Adrenal gland (tissue), 5 donors: Measurements from ENCODE around the gene RABGAP1L.

Source experiments
- CTCF ChIP-seq, 6 experiments: fragments of 450-650 bp in 4 of 6; fragments of 200-600 bp in 2 of 6; sonication (generic) in 1 of 6; IDR thresholded peaks; 1 replicate in 5 of 6; 2 replicates in 1 of 6; pipeline versions ENCODE4 v1.5.1 to v1.8.0; 2016 to 2021; ENCODE audit warnings: antibody characterized with exemption in 6 of 6, mild to moderate bottlenecking in 2 of 6, moderate library complexity in 1 of 6
- POLR2A ChIP-seq, 2 donors: fragments of 450-650 bp; IDR thresholded peaks; one replicate each; pipeline ENCODE4 v1.6.1; 2017; ENCODE audit warnings: antibody characterized with exemption in 2 of 2, mild to moderate bottlenecking in 2 of 2, moderate library complexity in 1 of 2
- donor health status: DM: no; HTN: no; CAD: no.

DNA sequence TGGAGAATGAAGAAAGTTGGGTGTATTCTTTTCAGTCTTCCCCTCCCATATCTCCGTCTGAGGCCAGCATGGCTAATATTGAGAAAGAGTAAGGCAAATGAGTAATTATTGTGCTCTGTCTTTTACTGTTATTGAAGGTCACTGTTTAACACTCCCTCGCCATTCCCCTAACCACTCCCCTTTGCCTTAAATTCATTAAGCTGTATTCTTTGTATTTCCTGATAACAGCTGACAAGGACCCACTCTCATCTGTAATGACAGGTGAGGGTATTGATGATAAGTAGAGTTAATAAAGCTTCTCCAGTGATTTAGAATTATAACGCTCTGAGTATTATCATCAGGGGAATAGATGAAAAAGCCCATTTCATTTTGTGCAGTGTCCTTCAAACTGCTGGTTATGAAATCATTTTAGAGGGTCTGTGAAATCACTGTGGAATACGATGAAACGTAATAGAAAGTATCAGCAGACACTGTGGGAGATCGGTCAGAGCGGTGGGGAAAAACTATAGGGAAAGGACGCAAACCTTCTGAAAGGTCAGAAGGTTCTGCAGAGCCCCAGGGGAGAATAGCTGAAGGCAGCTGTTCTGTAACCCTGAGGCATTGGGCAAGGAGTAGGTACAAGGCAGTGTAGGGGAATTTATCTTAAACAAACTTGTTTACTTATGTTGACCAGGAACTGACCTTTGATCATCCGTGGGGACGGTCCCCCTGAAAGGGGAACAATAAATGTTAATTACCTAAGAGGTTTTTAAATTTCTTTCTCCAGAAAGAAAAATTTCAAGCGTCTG, 794.2 kb downstream of the RABGAP1L start:
- TF ChIP-seq CTCF (IDR thresholded peaks at IDR 0.05) (no peak), POLR2A (IDR thresholded peaks at IDR 0.05) (no peak)
